ENCODE measurements around the gene JPT2.

JPT2 gene

DNA sequence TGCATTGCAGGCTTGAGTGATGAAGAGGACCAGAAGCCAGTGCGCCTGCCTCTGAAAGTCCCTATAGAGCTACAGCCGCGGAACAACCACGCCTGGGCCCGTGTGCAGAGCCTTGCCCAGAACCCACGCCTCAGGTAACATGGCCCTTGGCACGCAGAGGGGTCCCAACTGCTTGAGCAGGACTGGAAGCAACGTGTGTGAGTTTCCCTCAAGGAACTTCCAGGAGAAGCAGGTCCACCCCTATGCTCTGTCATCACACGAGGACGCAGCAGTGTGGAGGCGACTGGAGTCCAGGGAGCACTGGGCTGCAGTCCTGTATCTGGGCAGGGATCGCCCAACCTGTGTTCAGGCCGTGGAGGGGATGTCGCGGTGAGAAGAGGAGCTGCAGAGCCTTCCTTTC lies 25.1 kb upstream of the JPT2 start:
- no peak for DNase-seq

DNA sequence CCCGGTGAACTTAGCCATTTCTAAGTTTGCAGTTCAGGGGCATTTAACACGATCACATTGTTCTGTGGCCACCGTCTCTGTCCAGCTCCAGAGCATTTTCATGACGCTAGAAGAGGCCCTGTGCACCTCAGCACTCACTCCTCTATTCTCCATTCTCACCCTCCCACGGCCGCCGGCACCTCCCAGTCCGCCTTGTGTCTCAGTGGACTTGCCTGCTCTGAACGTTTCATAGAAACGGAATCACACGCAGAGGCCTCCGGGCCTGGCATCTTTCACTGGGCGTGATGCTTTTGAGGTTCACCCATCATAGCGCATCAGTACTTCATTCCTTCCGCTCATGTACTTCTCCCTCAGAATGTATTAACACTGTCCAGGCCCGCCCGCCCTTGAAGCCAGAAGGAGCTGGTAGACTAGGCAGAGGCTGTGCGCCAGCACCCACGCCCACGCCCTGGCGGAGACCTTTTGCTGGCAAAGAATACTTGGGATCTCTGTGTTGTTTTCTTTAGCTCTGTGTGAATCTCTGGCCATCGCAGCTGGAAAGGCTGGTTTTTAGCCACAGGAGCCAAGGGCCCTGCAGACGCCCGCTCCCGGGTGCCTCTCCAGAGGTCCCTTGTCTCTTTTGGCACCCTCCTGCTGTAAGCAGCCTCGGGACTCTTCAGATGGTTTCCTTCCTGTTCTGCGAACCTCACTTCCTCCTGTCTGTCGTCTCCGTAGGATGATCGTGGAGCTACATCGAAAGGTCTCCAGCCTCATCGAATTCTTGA lies 23.4 kb upstream of the JPT2 start:
- no peak for DNase-seq

DNA sequence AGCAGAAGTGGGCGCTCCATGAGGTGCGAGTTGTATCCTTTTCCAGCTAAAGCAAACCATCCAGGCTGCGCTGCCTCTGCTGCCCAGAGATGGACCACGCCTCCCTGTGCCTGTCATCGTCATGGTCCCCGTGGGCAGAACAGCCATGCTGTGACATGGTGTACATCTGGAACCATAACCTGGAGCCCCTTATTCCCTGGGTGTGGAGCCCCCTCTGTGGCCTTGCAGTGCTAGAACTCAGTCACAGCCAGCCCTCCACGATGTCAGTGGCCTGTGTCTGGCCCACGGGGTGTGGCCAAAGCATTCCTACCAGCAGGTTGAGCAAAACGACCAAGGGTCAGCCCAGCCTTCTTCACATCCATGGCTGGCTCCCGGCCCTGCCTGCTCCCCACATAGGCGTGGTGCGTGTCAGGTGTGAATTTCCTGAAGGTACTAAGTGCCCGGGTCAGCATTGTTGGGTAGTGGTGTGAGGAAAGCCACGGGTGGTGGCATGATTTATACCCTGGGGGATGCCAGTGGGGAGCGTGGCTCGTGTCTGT lies 22.7 kb upstream of the JPT2 start:
- DNase-seq: no peak

DNA sequence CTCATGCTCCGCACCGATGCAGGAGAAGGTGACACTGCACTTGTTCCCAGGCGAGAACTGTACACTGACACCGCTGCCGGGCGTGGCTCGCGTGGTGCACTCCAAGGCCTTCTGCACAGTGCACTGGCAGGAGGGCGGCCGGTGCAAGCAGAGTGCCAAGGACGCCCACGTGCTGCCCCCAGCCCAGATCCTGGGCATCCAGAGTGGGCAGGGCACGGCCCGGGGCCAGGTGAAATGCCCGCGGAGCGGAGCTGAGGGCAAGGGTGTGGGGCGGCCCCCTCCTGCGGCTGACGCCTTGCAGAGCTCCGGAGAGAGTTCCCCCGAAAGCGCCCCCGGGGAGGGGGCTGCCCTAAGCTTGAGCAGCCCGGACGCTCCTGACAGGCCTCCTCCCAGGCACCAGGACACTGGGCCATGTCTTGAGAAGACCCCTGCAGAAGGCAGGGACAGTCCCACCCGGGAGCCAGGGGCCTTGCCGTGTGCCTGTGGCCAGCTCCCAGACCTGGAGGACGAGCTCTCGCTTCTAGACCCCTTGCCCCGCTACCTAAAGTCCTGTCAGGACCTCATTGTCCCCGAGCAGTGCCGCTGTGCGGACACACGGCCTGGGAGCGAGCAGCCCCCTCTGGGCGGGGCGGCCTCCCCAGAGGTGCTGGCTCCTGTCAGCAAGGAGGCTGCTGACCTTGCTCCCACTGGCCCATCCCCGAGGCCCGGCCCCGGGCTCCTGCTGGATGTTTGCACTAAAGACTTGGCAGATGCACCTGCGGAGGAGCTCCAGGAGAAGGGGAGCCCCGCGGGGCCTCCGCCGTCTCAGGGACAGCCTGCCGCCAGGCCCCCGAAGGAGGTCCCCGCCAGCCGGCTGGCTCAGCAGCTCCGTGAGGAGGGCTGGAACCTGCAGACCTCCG lies 21.9 kb upstream of the JPT2 start:
- no peak for DNase-seq

DNA sequence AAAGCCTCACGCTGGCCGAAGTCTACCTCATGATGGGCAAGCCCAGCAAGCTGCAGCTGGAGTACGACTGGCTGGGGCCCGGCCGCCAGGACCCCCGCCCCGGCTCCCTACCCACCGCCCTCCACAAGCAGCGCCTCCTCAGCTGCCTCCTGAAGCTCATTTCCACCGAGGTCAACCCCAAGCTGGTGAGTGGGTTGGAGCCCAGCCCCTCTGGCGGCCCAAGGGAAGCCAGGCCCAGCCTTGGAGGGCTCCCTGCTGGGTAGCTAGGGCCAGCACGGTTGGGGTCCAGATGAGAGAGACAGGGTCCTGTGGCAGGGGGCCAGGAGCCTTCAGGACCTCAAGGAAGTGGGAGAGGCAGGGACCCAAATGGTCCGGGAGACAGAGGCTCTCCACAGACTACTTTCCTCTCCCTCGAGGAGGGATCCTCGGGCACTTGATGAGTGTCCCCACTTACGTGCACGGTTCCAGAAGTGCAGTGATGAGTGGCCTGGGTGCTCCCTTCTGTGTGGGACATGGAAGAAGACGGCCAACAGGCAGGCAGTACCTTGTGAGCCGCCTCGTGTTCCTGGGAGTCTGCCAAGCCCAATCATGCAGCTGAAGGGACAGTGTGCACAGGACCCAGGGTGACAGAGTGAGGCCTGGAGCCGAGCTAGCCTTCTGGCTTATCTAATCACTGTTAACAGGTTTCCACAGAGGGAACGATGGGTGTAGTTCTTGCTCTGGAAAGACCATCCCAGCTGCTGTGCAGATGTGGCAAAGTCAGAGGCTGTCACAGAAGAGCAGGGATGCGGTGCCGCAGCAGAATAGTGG lies 21.1 kb upstream of the JPT2 start:
- DNase-seq: no peak

DNA sequence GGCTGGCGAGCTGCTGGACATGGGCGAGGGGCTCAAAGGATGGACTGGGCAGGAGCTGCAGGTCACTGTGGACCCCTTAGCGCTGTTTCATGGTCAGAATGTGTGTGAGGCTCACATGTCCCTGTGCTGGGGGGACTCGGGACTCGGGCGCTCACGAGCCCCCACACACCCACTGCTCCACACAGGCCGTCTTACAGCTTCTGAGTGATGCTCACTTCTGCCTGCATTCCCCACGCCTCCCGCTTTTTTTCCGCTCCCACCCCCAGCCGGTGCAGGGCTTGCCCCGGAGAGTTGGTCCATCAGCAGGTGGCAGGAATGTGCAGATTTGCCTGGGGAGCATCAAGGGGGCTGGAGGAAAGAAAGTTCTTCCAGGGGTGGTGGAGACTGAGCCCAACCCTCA lies 20.2 kb upstream of the JPT2 start:
- no peak for DNase-seq

DNA sequence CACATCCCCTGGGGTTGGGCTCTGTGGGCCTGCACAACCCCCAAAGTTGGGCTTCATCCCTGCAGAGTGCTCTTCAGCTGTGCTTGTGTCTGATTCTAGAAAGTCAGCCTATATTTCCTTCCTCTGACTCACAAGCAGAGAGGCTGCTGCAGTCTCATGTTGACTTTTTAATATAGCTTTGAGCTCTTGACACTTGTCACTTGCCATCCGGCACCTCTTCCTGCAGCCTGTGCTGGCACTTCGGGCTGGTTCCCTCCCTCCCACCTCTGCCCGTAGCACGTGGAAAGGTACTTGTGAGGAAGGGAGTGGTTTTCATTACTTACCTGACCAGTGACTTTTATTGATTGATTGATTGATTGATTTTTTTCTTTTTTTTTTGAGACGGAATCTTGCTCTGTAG lies 19.0 kb upstream of the JPT2 start:
- no peak for DNase-seq

DNA sequence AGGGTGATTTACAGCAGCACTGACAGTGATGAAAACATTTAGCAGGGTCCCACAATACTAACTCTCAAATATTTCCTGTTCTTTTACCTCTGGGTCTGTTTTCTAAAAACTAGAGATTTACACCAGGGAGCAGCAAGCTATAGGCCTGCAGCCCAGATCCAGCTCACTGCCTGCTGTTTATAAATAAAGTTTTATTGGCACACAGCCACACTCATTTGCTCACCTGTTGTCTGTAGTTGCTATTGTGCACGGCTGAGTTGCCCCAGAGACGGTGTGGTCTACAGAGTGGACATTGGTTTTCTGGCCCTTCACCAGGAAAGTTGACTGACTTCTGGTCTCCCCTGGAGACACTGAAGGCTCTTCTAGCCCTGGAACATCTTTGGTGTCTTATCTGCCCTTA lies 16.3 kb upstream of the JPT2 start:
- DNase-seq: no peak

DNA sequence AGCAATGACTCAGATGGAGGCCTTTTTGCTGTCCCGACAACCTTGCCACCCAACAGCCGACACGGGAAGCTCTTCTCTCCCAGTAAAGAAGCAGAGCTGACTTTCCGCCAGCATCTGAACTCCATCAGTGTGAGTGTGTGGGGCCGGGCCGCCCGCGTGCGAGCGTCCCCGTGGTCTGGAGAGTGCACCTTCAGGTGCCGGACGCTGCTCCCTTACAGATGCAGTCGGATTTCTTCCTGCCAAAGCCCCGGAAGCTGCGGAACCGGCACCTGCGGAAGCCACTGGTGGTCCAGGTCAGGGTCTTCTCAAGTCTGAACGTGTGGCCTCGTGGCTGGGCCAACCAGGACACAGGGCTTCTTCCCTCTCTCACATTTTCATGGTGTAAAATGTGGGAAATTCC lies 15.5 kb upstream of the JPT2 start:
- DNase-seq: no peak

DNA sequence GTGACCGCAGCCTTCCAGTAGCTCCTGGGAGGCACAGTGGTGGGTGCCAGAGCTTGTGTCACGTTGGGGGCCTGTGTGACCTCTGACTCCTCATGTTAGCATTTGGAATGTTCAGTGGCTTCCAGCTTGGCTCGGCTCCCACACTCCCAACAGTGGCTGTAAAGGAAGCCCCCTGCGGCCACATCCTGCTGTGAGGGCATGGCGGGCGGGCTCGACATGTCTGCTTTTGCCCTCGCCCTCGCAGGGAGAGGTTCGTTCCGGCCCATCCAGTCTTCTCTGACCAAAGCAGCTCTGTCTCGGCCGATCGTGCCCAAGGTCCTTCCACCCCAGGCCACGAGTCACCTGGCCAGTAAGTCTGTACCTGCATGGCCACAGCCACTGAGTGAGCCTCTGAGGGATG lies 12.2 kb upstream of the JPT2 start:
- no peak for DNase-seq

DNA sequence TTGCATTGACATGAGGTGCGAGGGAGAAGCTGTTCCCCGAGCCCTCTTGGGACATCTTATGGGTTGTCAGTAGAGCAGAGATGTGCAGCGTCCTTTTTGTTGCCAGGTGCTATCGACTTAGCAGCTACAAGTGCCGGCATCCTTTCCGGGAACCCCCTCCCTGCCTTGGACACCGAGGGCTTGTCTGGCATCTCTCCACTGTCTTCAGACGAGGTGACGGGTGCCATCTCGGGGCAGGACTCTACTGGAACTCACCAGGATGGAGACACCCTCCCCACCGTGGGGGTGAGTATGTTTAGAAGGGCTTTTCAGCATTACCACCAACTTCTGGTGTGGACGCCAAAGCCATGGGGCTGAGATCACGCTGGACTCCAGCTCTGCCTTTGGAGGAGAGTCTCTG lies 11.8 kb upstream of the JPT2 start:
- no peak for DNase-seq

DNA sequence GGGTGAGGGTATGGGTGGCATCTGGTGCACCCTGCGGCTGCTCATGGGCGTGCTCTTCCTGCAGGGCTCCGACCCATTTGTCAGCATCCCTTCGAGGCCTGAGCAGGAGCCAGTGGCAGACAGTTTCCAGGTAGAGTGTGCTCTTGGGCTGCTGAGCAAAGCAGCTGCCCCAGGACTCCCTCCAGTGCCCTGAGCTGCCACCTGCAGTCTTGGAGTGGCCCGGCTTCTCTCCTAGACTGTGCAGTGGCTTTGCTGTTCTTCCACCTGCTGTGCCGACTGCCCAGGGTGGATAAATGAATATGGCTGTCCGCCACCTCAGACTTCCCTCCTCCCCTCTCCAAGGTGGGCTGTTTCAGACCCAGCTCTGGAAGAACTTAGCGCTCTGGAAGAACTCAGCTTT lies 10.8 kb upstream of the JPT2 start:
- no peak for DNase-seq

DNA sequence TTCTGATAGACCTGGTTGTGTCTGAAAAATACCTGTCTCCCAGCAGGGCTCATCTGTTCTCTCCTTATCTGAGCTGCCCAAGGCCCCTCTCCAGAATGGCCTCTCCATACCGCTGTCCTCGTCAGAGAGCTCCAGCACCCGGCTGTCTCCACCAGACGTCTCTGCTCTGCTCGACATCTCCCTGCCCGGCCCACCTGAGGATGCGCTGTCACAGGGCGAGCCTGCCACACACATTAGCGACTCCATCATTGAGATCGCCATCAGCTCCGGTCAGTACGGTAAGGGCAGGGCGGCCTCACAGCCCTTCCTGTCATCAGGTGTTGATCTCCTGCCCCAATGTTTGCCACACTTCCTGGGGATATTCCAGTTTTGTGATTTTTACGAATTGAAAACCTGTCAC lies 10.2 kb upstream of the JPT2 start:
- DNase-seq: no peak

DNA sequence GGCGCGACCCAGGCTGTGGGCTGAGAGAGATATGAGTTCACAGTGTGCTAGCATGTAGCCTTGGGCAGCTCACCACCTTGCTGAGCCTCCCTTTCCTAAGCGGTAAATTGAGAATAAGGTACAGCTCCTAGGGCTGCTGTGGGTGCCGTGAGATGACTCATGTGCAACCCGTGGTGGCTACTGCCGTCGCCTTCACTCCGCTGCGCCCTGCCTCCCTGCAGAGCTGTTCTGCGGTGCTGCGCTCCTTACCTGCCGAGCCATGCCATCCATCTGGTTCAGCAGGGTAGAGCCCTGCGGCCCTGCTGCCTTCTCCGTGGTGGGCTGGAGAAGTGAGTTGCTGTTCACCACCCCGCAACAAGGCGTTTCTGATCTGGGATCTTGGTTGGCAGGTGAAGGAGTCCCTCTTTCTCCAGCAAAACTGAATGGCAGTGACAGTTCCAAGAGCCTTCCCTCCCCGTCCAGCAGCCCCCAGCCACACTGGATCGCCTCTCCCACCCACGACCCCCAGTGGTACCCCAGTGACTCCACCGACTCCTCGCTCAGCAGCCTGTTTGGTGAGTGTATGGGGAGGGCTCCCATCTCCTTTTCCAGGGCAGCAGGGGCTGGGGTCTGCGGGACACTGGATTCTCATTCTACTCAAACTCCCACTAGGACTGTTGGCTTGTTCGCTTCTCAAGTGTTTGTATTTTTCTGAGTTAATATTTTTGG lies 9.3 kb upstream of the JPT2 start:
- DNase-seq: no peak

DNA sequence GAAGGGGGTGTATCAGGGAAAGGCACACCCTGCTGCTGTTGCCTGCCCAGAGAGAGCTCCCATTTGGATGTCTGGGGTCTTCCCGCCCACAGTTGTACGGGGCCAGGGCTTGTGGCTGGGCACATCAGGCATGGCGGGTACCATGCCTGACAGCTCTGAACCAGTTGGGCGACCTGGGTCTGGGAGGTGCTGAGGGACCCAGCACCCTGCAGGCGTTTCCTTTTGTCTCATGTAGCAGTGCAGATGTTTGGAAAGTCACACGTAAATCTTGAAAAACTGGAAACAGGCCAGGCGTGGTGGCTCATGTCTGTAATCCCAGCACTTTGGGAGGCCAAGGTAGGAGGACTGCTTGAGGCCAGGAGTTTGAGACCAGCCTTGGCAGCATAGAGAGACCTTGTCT lies 8.4 kb upstream of the JPT2 start:
- DNase-seq: no peak

DNA sequence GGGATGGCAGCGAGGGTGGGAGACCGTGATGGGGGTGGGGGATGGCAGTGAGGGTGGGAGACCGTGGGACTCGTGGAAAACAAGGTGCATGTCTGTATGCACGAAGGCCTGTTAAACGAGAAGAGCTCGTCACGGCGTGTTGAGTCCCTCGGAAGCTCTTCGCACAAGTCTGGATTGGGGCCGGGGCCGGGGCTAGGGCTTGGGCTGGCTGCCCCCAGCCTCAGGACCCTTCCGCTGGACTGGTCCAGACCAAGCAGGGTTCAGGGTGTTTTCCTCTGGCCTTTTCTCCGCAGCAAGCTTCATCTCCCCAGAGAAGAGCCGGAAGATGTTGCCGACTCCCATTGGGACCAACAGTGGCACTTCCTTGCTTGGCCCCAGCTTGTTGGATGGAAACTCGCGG lies 7.7 kb upstream of the JPT2 start:
- DNase-seq: no peak

DNA sequence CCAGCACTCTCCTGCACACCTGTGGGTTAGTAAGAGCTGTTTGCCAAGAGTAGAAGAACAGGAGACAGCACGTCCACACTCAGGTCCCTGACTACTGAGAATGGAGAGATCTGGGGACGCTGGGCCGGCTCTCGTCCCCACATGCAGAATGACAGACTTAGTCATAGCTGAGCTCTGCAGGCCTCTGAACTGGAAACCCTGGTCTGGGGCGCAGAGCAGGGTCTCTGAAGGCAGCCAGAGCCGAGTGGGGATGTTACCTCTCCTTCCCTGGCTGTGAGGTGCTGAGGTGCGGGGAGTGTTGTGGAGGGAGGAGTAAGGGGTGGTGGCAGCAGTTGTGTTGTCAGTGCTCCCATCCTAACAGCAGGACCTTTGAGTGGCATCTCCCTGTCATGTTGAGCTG lies 7.2 kb upstream of the JPT2 start:
- no peak for DNase-seq

DNA sequence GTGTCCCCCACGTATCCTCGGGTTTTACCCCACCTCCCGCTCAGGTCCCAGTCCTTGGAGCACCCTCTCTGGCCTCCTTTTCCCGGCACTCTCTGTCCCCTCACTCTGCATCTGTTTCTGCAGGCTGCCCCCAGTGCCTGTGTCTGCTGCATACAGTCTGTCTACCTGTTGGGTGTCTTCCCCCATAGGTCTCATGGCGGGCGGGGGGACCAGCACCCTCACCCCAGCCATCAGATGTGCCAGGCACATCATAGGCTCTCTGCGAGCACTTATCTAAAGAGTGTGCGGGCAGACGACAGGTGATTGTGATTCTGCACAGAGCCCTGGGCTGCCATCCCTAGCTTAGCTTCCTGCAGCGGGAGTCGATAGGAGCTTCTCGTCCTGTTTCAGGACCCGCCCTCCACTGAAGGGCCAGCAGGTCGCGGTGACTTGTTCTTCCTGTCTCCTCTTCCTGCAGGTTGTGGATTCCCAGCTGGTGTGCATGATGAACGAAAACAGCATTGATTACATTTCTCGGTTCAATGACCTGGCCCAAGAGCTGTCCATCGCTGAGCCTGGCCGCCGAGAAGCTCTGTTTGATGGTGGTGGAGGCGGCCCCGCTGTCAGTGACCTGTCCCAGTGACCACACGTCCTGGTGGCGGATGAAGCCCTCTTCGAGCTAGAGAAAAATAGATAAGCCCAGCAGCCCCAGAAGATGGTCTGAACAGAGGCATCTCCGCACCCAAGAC lies 4.5 kb upstream of the JPT2 start:
- no peak for DNase-seq

DNA sequence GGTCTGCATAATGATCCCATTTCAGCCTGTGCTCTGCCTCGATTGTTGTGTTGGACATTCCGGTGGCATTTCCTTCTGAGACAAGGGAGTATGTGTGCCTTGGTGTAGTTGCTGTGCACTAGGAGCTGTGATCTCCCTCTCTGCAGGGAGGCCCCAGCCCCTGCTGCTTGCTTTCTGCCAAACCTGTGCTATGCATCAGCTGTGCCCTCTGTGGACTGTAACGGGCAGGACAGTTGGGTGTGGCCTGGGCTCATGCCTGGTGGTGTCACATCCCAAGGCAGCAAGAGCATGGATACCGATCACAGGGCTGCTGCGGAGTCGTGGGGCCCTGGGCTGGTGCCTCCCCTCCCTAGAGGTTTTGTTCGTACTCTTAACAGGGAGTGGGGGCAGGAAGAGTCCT lies 3.8 kb upstream of the JPT2 start:
- no peak for DNase-seq

DNA sequence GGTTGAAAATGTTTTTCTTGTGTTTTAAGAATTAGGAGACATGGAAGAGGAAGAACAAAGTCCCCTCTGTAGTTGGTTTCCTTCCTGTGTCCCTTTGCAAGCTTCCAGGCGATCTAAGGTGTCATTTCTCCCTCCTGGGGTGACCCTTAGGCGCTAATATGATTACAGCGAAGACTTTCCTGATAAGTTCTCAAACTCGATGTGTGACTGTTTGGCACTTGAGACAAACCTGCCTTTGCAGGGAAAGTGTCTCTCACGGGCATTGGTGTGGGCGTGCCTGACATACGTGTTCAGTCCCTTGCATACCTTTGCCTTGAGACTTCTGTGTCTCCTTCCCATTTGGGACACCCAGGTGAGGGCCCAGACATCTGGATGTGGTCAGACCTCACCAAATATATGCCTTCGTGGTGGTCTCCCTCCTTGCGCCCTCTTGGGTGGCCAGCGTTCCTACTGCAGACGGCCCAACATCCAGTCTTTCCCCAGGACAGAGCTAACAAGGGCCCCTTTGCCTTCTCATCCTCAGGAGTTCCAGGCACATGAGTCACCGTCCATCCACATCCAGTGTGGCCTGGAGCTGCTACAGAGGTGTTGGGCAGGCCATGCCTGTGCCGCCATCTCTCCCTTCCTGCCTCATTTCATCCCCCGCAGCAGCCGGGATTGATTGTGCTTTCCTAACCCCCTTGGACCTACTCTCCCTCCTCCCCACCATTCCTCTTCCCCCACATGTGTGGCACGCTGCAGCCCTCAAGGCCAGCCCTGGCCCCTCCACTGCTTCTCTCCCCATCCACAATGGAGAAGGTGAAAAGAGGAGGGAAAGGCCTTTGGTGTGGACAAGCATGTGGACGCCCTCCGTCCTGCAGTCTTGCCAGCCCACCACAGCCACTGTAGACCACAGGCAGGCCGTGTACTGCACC lies 3.1 kb upstream of the JPT2 start:
- DNase-seq: no peak

DNA sequence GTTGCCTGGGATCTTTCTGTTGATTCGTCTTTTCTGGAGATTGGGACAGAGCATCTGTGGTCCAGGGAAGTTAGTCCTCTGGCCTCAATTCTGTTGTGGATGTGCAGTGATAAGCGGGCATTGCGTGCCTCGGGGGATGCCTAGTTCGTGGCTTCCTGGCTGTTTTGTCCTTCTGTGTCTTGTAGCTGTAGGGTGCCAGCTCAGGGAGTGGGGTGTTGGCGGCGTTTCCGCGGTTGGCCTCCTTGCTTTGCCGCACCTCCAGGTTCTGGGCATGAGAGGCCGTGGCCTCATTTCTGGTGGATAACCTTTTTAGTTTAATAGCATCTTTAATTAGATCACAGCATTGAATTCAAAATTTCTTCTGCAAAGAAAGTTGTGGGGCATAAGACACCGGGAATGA lies 1.4 kb upstream of the JPT2 start:
- no peak for DNase-seq
